Activated B cell treated with CpG ODN at 0.5 μM for 24 hours (primary cell): ENCODE measurements around the gene HADHA. TPM values are rescaled to one million over a fixed set of nuclear protein-coding genes. Genes with fewer than 3 reads are reported as not detected.

ENCODE experiments used
- ATAC-seq: fragments of 200-7000 bp; cut with Tn5 transposase; one replicate; pipeline ENCODE4 v1.10.0; 2021; ENCODE audit warnings: low read depth, mild to moderate bottlenecking, moderate library complexity
- CTCF ChIA-PET: fragments of 350-600 bp; sonication (Branson Sonifier 250); formaldehyde crosslinking; loops from one replicate; lab custom pipeline; 2021; ENCODE audit warnings: antibody characterized with exemption; lab: Charles Lee
- POLR2A ChIA-PET: fragments of 350-600 bp; sonication (Branson Sonifier 250); formaldehyde crosslinking; loops from one replicate; lab custom pipeline; 2021; ENCODE audit warnings: antibody characterized with exemption; lab: Charles Lee
- DNase-seq: peaks from one replicate; pipeline ENCODE4 v3.0.0; 2022
- H3K27ac Mint-ChIP-seq: one replicate; pipeline ENCODE4 v1.8.0; 2020; ENCODE audit warnings: mixed read lengths
- H3K27me3 Mint-ChIP-seq: one replicate; pipeline ENCODE4 v1.8.0; 2021; ENCODE audit warnings: mixed read lengths
- H3K36me3 Mint-ChIP-seq: one replicate; pipeline ENCODE4 v1.8.0; 2021; ENCODE audit warnings: low read depth, mixed read lengths
- H3K4me1 Mint-ChIP-seq: one replicate; pipeline ENCODE4 v1.8.0; 2021; ENCODE audit warnings: mixed read lengths
- H3K4me3 Mint-ChIP-seq: one replicate; pipeline ENCODE4 v1.8.0; 2020; ENCODE audit warnings: mild to moderate bottlenecking, mixed read lengths
- H3K9me3 Mint-ChIP-seq: one replicate; pipeline ENCODE4 v1.8.0; 2020; ENCODE audit warnings: mixed read lengths
- intact Hi-C: fragments of 100-400 bp; cut with micrococcal nuclease; formaldehyde crosslinking; loops from one replicate; pipeline ENCODE4 v1.15.1; 2024
- total RNA-seq: library from RNA; stranded (reverse); gene quantifications from 2 replicates; pipeline ENCODE4 v1.2.3, GENCODE V29; 2022
- TF ChIP-seq, protein P1 (sequence below): fragments of 200-600 bp; IDR thresholded peaks from one replicate; pipeline ENCODE4 v1.8.0; 2022; ENCODE audit warnings: antibody characterized with exemption, mild to moderate bottlenecking

The HADHA gene
- 127 and 128 TPM in 2 replicates for total RNA-seq

DNA sequence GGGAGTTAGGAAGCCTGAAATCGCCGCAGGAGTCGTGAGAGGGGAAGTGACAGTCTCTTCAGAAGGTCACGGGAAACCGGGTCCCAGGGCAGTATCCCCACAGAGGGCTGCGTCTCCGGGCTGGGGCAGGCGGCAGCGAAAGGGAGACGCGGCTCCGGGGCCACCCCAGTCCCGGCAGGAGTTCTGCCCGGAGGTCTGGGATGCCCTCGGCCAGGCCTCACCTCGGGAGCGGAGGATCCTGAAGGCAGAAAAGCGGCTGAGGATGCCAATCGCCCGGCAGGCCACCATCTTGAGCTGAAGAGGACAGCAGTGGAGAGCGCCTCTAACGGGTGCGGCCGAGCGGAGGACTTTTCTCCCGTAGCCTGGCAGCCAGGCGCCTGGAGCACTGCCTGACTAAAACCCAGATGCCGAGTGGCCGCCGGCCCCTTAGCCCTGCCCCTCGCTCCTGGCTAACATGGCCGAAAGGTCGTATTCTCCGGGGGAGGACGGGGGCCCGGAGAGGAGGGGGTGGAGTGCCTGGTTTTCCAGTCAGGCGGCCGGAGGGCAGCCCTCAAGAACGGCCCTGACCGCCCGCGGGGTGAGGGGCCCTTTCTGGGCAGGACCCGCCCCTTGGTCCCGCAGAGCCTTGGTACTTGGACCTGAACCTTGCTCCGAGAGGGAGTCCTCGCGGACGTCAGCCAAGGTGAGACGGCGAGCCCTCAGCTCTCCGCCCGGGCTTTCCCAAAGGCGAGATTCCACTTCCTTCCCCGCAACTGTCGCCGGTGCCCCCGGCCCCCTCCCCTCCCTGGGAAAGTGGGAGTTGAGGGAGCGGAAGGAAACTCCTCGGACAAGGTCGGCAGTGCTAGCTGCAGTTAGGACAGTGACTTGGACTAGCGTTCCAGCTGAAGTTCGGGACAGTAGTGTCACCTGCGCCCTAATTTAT lies at the start of gene HADHA, which contains the start of gene HADHB:
HADHA (minus strand) TSS at position 324 of the 922 bp plus-strand sequence; CDS start at position 288, 36 bp downstream.
HADHB (plus strand) TSS at position 631 of the 922 bp plus-strand sequence. CDS start 9,316 bp downstream, outside the sequence.
- intact Hi-C loops, result loop anchor here (1.0 to 5.0 kb wide), 9 partner anchors 25 to 366 kb away; partner anchors contain the start of gene ASXL2
- peaks cover 24% of the 10 kb centered on the region for H3K36me3 Mint-ChIP-seq
- peak; percentile 84 for ATAC-seq
- CTCF ChIA-PET, result interaction anchor here (0.9 to 1.4 kb wide), 4 partner anchors 12 to 253 kb away, joined by 3 to 4 read pairs (median 4); no protein-coding TSS in a partner anchor
- no peaks in the 10 kb centered on the region for H3K27me3 Mint-ChIP-seq
- peaks cover 72% of the 10 kb centered on the region for H3K4me1 Mint-ChIP-seq
- TF ChIP-seq, protein P1, sequence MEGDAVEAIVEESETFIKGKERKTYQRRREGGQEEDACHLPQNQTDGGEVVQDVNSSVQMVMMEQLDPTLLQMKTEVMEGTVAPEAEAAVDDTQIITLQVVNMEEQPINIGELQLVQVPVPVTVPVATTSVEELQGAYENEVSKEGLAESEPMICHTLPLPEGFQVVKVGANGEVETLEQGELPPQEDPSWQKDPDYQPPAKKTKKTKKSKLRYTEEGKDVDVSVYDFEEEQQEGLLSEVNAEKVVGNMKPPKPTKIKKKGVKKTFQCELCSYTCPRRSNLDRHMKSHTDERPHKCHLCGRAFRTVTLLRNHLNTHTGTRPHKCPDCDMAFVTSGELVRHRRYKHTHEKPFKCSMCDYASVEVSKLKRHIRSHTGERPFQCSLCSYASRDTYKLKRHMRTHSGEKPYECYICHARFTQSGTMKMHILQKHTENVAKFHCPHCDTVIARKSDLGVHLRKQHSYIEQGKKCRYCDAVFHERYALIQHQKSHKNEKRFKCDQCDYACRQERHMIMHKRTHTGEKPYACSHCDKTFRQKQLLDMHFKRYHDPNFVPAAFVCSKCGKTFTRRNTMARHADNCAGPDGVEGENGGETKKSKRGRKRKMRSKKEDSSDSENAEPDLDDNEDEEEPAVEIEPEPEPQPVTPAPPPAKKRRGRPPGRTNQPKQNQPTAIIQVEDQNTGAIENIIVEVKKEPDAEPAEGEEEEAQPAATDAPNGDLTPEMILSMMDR, result no peak
- H3K4me3 Mint-ChIP-seq, result peak within 1 kb of the TSS; percentile 97
- H3K27ac Mint-ChIP-seq, result peak within 1 kb of the TSS; percentile 100
- POLR2A ChIA-PET, result interaction anchor here (0.6 to 5.4 kb wide), 11 partner anchors 25 to 1362 kb away, joined by 3 to 43 read pairs (median 6); partner anchors contain the start of genes ADGRF3, ASXL2, RAB10 and SELENOI
- H3K9me3 Mint-ChIP-seq, result no peaks in the 10 kb centered on the region
- DNase-seq, result peak; percentile 88

DNA sequence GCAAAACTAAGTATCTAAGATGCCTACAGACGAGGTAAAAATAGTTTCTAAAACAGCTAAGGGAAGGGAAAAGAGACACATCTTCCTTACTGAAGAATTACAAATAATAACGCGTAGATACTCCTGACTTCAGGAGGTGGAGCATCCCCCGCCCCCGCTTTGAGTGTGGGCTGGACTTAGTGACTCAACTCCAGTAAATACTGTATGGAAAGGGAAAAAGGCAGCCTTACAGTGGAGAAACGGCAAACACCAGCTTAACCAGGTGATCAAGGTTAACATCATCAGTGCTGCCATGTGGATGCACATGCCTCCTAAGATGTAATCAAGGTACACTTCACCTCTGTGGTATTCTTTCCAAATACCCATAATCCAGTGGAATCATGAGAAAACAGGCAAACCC lies 48.2 kb upstream of the HADHA start:
- Mint-ChIP-seq H3K27me3 (no peaks in the 10 kb centered on the region), H3K4me1 (no peaks in the 10 kb centered on the region), H3K4me3 (no peak overlapping the region), H3K9me3 (peaks cover 3% of the 10 kb centered on the region), H3K27ac (no peak overlapping the region), H3K36me3 (peaks cover 20% of the 10 kb centered on the region)
- DNase-seq, result no peak
- TF ChIP-seq, protein P1, result no peak
- CTCF ChIA-PET, result no interaction called here
- ATAC-seq, result no peak
- POLR2A ChIA-PET, result interaction anchor here (0.9 kb wide), 1 partner anchor 22 kb away, joined by 7 read pairs; no protein-coding TSS in a partner anchor
- intact Hi-C loops, result no loop called here

DNA sequence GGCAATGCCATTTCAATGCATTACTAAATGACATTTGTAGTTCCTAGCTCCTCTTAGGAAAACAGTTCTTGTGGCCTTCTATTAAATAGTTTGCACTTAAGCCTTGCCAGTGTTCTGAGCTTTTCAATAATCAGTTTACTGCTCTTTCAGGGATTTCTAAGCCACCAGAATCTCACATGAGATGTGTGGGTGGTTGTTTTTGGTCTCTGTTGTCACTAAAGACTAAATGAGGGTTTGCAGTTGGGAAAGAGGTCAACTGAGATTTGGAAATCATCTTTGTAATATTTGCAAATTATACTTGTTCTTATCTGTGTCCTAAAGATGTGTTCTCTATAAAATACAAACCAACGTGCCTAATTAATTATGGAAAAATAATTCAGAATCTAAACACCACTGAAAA lies 45.6 kb upstream of the HADHA start:
- Mint-ChIP-seq H3K4me1 (no peaks in the 10 kb centered on the region), H3K4me3 (no peak overlapping the region), H3K36me3 (peaks cover 38% of the 10 kb centered on the region), H3K9me3 (no peaks in the 10 kb centered on the region), H3K27me3 (no peaks in the 10 kb centered on the region), H3K27ac (no peak overlapping the region)
- TF ChIP-seq, protein P1, result no peak
- ATAC-seq (no peak), DNase-seq (no peak)
- ChIA-PET CTCF (no interaction called here), POLR2A (no interaction called here)
- intact Hi-C loops, result no loop called here

DNA sequence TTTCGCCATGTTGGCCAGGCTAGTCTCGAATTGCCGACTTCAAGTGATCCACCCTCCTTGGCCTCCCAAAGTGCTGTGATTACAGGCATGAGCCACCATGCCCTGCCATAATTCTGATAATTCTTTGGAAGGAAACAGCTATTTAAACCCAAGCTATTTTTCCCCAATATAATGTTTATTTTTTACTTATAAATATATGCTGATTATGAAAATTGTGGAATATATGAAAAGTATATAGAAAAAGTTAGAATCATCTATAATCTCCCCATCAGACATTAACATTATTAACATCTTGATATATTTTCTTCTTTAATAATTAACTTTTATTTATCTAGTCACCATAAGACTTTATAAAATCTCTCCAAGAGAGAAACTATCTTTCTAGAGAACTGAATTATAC lies 41.5 kb upstream of the HADHA start:
- Mint-ChIP-seq H3K4me3 (no peak overlapping the region), H3K36me3 (peaks cover 71% of the 10 kb centered on the region), H3K27ac (no peak overlapping the region), H3K9me3 (no peaks in the 10 kb centered on the region), H3K4me1 (no peaks in the 10 kb centered on the region), H3K27me3 (no peaks in the 10 kb centered on the region)
- intact Hi-C loops, result no loop called here
- POLR2A ChIA-PET, result no interaction called here
- CTCF ChIA-PET, result interaction anchor here (0.7 kb wide), 1 partner anchor 44 kb away, joined by 3 read pairs; no protein-coding TSS in a partner anchor
- DNase-seq (no peak), ATAC-seq (no peak)
- TF ChIP-seq, protein P1, result no peak

DNA sequence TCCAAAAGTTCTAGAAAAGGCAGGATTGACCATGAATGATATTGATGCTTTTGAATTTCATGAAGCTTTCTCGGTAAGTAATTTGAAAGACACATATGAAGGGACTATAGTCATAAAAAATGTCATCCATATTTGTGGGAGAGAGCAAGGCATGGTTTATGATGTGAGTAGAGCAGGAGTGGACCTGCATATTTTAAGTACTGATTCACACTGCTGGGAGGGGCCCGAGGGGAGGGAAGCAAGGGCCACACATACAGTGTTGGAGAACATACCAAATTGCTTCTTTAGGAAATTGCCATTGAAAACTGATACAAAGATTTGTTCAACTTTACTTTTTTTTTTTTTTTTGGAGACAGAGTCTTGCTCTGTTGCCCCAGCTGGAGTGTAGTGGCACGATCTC lies 39.7 kb upstream of the HADHA start:
- Mint-ChIP-seq H3K4me1 (no peaks in the 10 kb centered on the region), H3K4me3 (no peak overlapping the region), H3K27ac (no peak overlapping the region), H3K27me3 (no peaks in the 10 kb centered on the region), H3K36me3 (peaks cover 74% of the 10 kb centered on the region), H3K9me3 (no peaks in the 10 kb centered on the region)
- ChIA-PET POLR2A (no interaction called here), CTCF (no interaction called here)
- TF ChIP-seq, protein P1, result no peak
- no peak for ATAC-seq
- DNase-seq, result no peak
- intact Hi-C loops, result no loop called here
